Adrenal gland (tissue), 5 donors: ENCODE measurements around the gene FCER1G.

Source experiments
- CTCF ChIP-seq, 6 experiments: fragments of 450-650 bp in 4 of 6; fragments of 200-600 bp in 2 of 6; sonication (generic) in 1 of 6; IDR thresholded peaks; 1 replicate in 5 of 6; 2 replicates in 1 of 6; pipeline versions ENCODE4 v1.5.1 to v1.8.0; 2016 to 2021; ENCODE audit warnings: antibody characterized with exemption in 6 of 6, mild to moderate bottlenecking in 2 of 6, moderate library complexity in 1 of 6
- POLR2A ChIP-seq, 2 donors: fragments of 450-650 bp; IDR thresholded peaks; one replicate each; pipeline ENCODE4 v1.6.1; 2017; ENCODE audit warnings: antibody characterized with exemption in 2 of 2, mild to moderate bottlenecking in 2 of 2, moderate library complexity in 1 of 2
- donor health status: DM: no; HTN: no; CAD: no.

- TF ChIP-seq CTCF (IDR thresholded peaks at IDR 0.05), result no peak
- TF ChIP-seq POLR2A (IDR thresholded peaks at IDR 0.05), result no peak
Measured at GRCh38 chr1:161168906-161169305, 46.2 kb upstream of the FCER1G start.
